A673 (cell line): ENCODE measurements around the gene PPP4R2. TPM values are rescaled to one million over a fixed set of nuclear protein-coding genes. Genes with fewer than 3 reads are reported as not detected.

Experiments
- BruUV-seq: library from RNA; stranded (reverse); fragments of 400-500 nt; replicated peaks from 2 replicates; lab custom pipeline; 2021; lab: Mats Ljungman, UMichigan
- CTCF ChIA-PET: fragments of 300-600 bp; sonication (Branson Sonifier 250); formaldehyde crosslinking; loops from one replicate; lab custom pipeline; 2022; ENCODE audit warnings: antibody characterized with exemption; lab: Charles Lee
- POLR2A ChIA-PET: fragments of 300-600 bp; sonication (Branson Sonifier 250); formaldehyde crosslinking; loops from one replicate; lab custom pipeline; 2022; ENCODE audit warnings: antibody characterized with exemption; ENCODE audit not compliant: low non-redundant PET; lab: Charles Lee
- DNase-seq: peaks from one replicate; pipeline ENCODE4 v3.0.0-alpha.2; 2015; ENCODE audit warnings: low spot score
- H3K27ac ChIP-seq: fragments of 200-600 bp; sonication (generic); 2 replicates; pipeline ENCODE4 v1.5.1; 2016; ENCODE audit warnings: mixed run types, low read depth, mild to moderate bottlenecking, mixed read lengths, antibody characterized with exemption, low read length; ENCODE audit not compliant: poor library complexity, severe bottlenecking
- H3K27me3 ChIP-seq: fragments of 200-600 bp; sonication (generic); replicated peaks from 2 replicates; pipeline ENCODE4 v1.6.1; 2017; ENCODE audit warnings: mixed run types, low read depth, mild to moderate bottlenecking, mixed read lengths, antibody characterized with exemption, low read length; ENCODE audit not compliant: insufficient read depth, poor library complexity
- H3K36me3 ChIP-seq: fragments of 200-600 bp; sonication (generic); 2 replicates; pipeline ENCODE4 v1.6.1; 2016; ENCODE audit warnings: mixed run types, mild to moderate bottlenecking, mixed read lengths, antibody characterized with exemption, low read length; ENCODE audit not compliant: insufficient read depth, poor library complexity, severe bottlenecking
- H3K4me1 ChIP-seq: fragments of 200-600 bp; sonication (generic); 2 replicates; pipeline ENCODE4 v1.6.1; 2017; ENCODE audit warnings: mixed run types, mild to moderate bottlenecking, mixed read lengths, antibody characterized with exemption, low read length; ENCODE audit not compliant: insufficient read depth, poor library complexity, severe bottlenecking
- H3K4me3 ChIP-seq: fragments of 200-600 bp; sonication (generic); 2 replicates; pipeline ENCODE4 v1.5.1; 2016; ENCODE audit warnings: low read depth, mixed run types, mild to moderate bottlenecking, mixed read lengths, low read length; ENCODE audit not compliant: poor library complexity, severe bottlenecking
- H3K9me3 ChIP-seq: fragments of 200-600 bp; sonication (generic); 2 replicates; pipeline ENCODE4 v1.6.1; 2016; ENCODE audit warnings: mixed run types, low read depth, mild to moderate bottlenecking, mixed read lengths, antibody characterized with exemption, low read length; ENCODE audit not compliant: poor library complexity, severe bottlenecking
- EZH2 ChIP-seq: fragments of 200-600 bp; sonication (generic); IDR thresholded peaks from 2 replicates; pipeline ENCODE4 v1.6.1; 2017; ENCODE audit warnings: borderline replicate concordance, low read depth, mild to moderate bottlenecking, mixed read lengths, antibody characterized with exemption, low read length; ENCODE audit not compliant: poor library complexity, severe bottlenecking
- intact Hi-C: fragments of 100-400 bp; cut with micrococcal nuclease; formaldehyde crosslinking; loops from one replicate; pipeline ENCODE4 v1.10.0; 2022; ENCODE audit not compliant: unreplicated experiment
- total RNA-seq: library from RNA; stranded (reverse); gene quantifications from 2 replicates; pipeline ENCODE4 v1.2.3, GENCODE V29; 2021
- TF ChIP-seq, protein P1 (sequence below): fragments of 300-800, 200-600 bp; sonication (generic); conservative IDR thresholded peaks from 2 replicates; pipeline ENCODE4 v1.5.1; 2017; ENCODE audit warnings: low read depth, mild to moderate bottlenecking, antibody characterized with exemption, low read length, moderate library complexity, mixed read lengths

PPP4R2 gene
- total RNA-seq, 1 experiment from 2014 or later, result 41.4 TPM

- Histone ChIP-seq H3K9me3 (no peaks in the 10 kb centered on the region), H3K27me3 (no peaks in the 10 kb centered on the region), H3K4me1 (no peaks in the 10 kb centered on the region), H3K4me3 (no peak overlapping the region), H3K36me3 (no peaks in the 10 kb centered on the region), H3K27ac (no peak overlapping the region)
- DNase-seq, result no peak
- intact Hi-C loops, result no loop called here
- BruUV-seq, result no TSS peak
- POLR2A ChIA-PET, result no interaction called here
- TF ChIP-seq, protein P1, sequence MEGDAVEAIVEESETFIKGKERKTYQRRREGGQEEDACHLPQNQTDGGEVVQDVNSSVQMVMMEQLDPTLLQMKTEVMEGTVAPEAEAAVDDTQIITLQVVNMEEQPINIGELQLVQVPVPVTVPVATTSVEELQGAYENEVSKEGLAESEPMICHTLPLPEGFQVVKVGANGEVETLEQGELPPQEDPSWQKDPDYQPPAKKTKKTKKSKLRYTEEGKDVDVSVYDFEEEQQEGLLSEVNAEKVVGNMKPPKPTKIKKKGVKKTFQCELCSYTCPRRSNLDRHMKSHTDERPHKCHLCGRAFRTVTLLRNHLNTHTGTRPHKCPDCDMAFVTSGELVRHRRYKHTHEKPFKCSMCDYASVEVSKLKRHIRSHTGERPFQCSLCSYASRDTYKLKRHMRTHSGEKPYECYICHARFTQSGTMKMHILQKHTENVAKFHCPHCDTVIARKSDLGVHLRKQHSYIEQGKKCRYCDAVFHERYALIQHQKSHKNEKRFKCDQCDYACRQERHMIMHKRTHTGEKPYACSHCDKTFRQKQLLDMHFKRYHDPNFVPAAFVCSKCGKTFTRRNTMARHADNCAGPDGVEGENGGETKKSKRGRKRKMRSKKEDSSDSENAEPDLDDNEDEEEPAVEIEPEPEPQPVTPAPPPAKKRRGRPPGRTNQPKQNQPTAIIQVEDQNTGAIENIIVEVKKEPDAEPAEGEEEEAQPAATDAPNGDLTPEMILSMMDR, result no peak
- TF ChIP-seq EZH2, result no peak
- CTCF ChIA-PET, result no interaction called here
These were observed 35.6 kb upstream of the PPP4R2 start for GRCh38 chr3:72960812-72961518.

DNA sequence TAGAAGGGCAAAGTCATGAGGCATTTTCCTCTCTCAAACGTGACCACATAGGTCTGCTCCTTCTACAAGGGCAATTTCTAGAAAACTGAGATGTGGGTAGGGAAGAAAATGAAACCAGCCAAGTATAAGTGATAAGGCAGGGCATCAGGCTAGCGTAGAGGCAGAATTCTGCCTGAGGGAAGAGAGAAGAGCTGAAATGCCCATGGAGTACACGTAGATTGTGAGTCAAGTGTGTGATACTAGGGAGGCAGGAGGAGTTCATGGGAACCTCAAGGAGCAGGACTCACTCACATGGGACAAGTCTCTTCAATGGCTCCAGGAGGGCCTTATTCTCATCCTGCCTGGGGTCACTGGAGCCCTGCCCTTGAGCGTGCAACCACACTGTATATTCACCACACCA, 34.9 kb upstream of the PPP4R2 start:
- intact Hi-C loops, result no loop called here
- no peaks in the 10 kb centered on the region for H3K9me3 ChIP-seq
- BruUV-seq, result no TSS peak
- no peak for TF ChIP-seq EZH2
- TF ChIP-seq, protein P1, result no peak
- POLR2A ChIA-PET, result no interaction called here
- H3K27ac ChIP-seq, result no peak overlapping the region
- no peaks in the 10 kb centered on the region for H3K4me1 ChIP-seq
- H3K4me3 ChIP-seq, result no peak overlapping the region
- H3K27me3 ChIP-seq, result no peaks in the 10 kb centered on the region
- H3K36me3 ChIP-seq, result no peaks in the 10 kb centered on the region
- DNase-seq, result no peak
- CTCF ChIA-PET, result no interaction called here

DNA sequence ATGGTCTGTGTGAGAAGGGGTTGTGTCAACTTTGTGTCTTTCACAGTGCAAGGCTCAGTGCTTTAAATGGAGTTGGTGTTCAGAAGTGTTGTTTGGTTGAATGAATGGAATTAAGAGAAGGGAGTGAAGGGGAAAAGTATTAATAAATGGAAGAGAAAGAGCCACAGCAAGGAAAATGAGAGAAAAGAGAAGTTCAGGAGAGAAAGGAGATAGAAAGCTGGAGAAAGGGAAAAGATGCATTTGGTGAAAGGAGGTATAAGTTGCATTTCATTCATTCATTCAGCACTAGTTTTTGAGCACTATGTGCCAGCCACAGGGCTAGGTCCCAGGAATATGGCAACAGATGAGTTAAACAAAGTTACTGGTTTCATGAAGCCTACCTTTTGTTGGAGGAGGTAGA, 34.3 kb upstream of the PPP4R2 start:
- intact Hi-C loops, result no loop called here
- H3K9me3 ChIP-seq, result no peaks in the 10 kb centered on the region
- TF ChIP-seq, protein P1, result no peak
- TF ChIP-seq EZH2, result no peak
- ChIA-PET CTCF (no interaction called here), POLR2A (no interaction called here)
- no peaks in the 10 kb centered on the region for H3K27me3 ChIP-seq
- no peaks in the 10 kb centered on the region for H3K4me1 ChIP-seq
- H3K27ac ChIP-seq, result no peak overlapping the region
- no peaks in the 10 kb centered on the region for H3K36me3 ChIP-seq
- no TSS peak for BruUV-seq
- no peak for DNase-seq
- H3K4me3 ChIP-seq, result no peak overlapping the region
